HCT116 (cell line): ENCODE data around the gene PIK3IP1. TPM values are rescaled to one million over a fixed set of nuclear protein-coding genes. Genes with fewer than 3 reads are reported as not detected.
A peak's percentile ranks its signal among the peaks of the same experiment; 100 is the strongest.

Source experiments
- ATAC-seq: fragments of 200-7000 bp; cut with Tn5 transposase; 2 replicates; pipeline ENCODE4 v1.9.1; 2020; ENCODE audit warnings: mild to moderate bottlenecking, moderate library complexity
- BruUV-seq: library from RNA; stranded (reverse); fragments of 400-500 nt; replicated peaks from 2 replicates; lab custom pipeline; 2021; lab: Mats Ljungman, UMichigan
- CTCF ChIA-PET: fragments of 300-600 bp; sonication (Branson Sonifier 250); formaldehyde crosslinking; loops from one replicate; lab custom pipeline; 2021; ENCODE audit warnings: antibody characterized with exemption; lab: Charles Lee
- POLR2A ChIA-PET: fragments of 300-600, 350-600 bp; sonication (Branson Sonifier 250); formaldehyde crosslinking; loops from one replicate; lab custom pipeline; 2021; ENCODE audit warnings: antibody characterized with exemption; lab: Charles Lee
- RAD21 ChIA-PET, 2 experiments: fragments of 300-600 bp; sonication (Branson Sonifier 250); formaldehyde crosslinking; loops; one replicate each; lab custom pipeline; 2023; ENCODE audit warnings: low total read pairs in 2 of 2; ENCODE audit not compliant: uncharacterized antibody in 2 of 2, unreplicated experiment in 2 of 2, low non-redundant PET in 1 of 2; lab: Charles Lee
- DNase-seq: peaks from one replicate; pipeline ENCODE4 v3.0.0-alpha.2; 2010; ENCODE audit warnings: low read depth, low spot score
- H2AFZ ChIP-seq: fragments of 200-600 bp; shearing (Covaris generic), sonication (generic); 2 replicates; pipeline ENCODE4 v1.6.1; 2017; ENCODE audit warnings: low read depth, mixed run types, mixed read lengths, antibody characterized with exemption, low read length; ENCODE audit not compliant: poor library complexity, severe bottlenecking
- H3K27ac ChIP-seq: 2 replicates; pipeline ENCODE4 v1.5.1; 2012; ENCODE audit warnings: low read depth, low read length
- H3K27me3 ChIP-seq: fragments of 200-600 bp; sonication (generic); 2 replicates; pipeline ENCODE4 v1.6.1; 2016; ENCODE audit warnings: mixed run types, low read length, mixed read lengths; ENCODE audit not compliant: insufficient read depth
- H3K36me3 ChIP-seq, 2 experiments: fragments of 200-500 bp in 1 of 2; fragments of 200-600 bp in 1 of 2; sonication (Bioruptor generic) in 1 of 2; sonication (generic) in 1 of 2; 2 replicates each; pipeline versions ENCODE4 v1.5.1 to v1.6.1; 2014 to 2016; ENCODE audit warnings: low read length in 2 of 2, inconsistent platforms in 1 of 2, mixed read lengths in 1 of 2, mixed run types in 1 of 2; ENCODE audit not compliant: insufficient read depth in 2 of 2, control insufficient read depth in 1 of 2
- H3K4me1 ChIP-seq, 2 experiments: fragments of 200-600 bp in 1 of 2; sonication (generic) in 1 of 2; 2 replicates each; pipeline versions ENCODE4 v1.5.1 to v1.6.1; 2012 to 2017; ENCODE audit warnings: low read length in 2 of 2, inconsistent platforms in 1 of 2, mild to moderate bottlenecking in 1 of 2, mixed read lengths in 1 of 2, mixed run types in 1 of 2, moderate library complexity in 1 of 2; ENCODE audit not compliant: insufficient read depth in 2 of 2, control insufficient read depth in 1 of 2
- H3K4me2 ChIP-seq: fragments of 200-600 bp; sonication (generic); 2 replicates; pipeline ENCODE4 v1.6.1; 2017; ENCODE audit warnings: mixed run types, low read length, mixed read lengths
- H3K4me3 ChIP-seq, 2 experiments: fragments of 200-600 bp in 1 of 2; sonication (generic) in 1 of 2; replicated peaks in 1 of 2; 2 replicates each; pipeline ENCODE4 v1.5.1; 2011 to 2016; ENCODE audit warnings: low read length in 2 of 2, control low read depth in 1 of 2, low read depth in 1 of 2, mild to moderate bottlenecking in 1 of 2, mixed read lengths in 1 of 2, mixed run types in 1 of 2
- H3K79me2 ChIP-seq: fragments of 200-600 bp; sonication (generic); 2 replicates; pipeline ENCODE4 v1.6.1; 2017; ENCODE audit warnings: mild to moderate bottlenecking, mixed run types, low read length, moderate library complexity, mixed read lengths; ENCODE audit not compliant: insufficient read depth
- H3K9ac ChIP-seq: fragments of 200-600 bp; sonication (generic); 2 replicates; pipeline ENCODE4 v1.6.1; 2016; ENCODE audit warnings: low read length, mixed read lengths
- H3K9me2 ChIP-seq: fragments of 200-600 bp; sonication (generic), shearing (Covaris generic); 2 replicates; pipeline ENCODE4 v1.6.1; 2017; ENCODE audit warnings: mixed run types, mild to moderate bottlenecking, moderate library complexity; ENCODE audit not compliant: insufficient read depth
- H3K9me3 ChIP-seq, 2 experiments: fragments of 200-500 bp in 1 of 2; fragments of 200-600 bp in 1 of 2; sonication (Bioruptor generic) in 1 of 2; sonication (generic) in 1 of 2; 2 replicates each; pipeline ENCODE4 v1.6.1; 2014 to 2017; ENCODE audit warnings: low read length in 2 of 2, mixed read lengths in 2 of 2, inconsistent platforms in 1 of 2, low read depth in 1 of 2, mild to moderate bottlenecking in 1 of 2, mixed run types in 1 of 2, moderate library complexity in 1 of 2; ENCODE audit not compliant: control insufficient read depth in 1 of 2, insufficient read depth in 1 of 2
- H4K20me1 ChIP-seq: fragments of 200-600 bp; sonication (generic), shearing (Covaris generic); 2 replicates; pipeline ENCODE4 v1.6.1; 2017; ENCODE audit warnings: mixed run types, mild to moderate bottlenecking, moderate library complexity; ENCODE audit not compliant: insufficient read depth
- ELF1 ChIP-seq: IDR thresholded peaks from 2 replicates; pipeline ENCODE4 v1.6.1; 2012; ENCODE audit warnings: low read depth, borderline replicate concordance
- EZH2 ChIP-seq: fragments of 200-600 bp; sonication (generic); IDR thresholded peaks from 2 replicates; pipeline ENCODE4 v1.6.1; 2017; ENCODE audit warnings: antibody characterized with exemption, mixed run types
- EZH2phosphoT487 ChIP-seq: fragments of 200-600 bp; IDR thresholded peaks from 2 replicates; pipeline ENCODE4 v1.6.1; 2018; ENCODE audit warnings: antibody characterized with exemption, borderline replicate concordance
- FOSL1 ChIP-seq: IDR thresholded peaks from 2 replicates; pipeline ENCODE4 v1.6.1; 2012; ENCODE audit warnings: low read depth
- JUND ChIP-seq: IDR thresholded peaks from 2 replicates; pipeline ENCODE4 v1.6.1; 2012
- POLR2A ChIP-seq: IDR thresholded peaks from 2 replicates; pipeline ENCODE4 v1.7.0; 2011; ENCODE audit warnings: borderline replicate concordance; ENCODE audit not compliant: insufficient read depth, insufficient read length; ENCODE audit errors: extremely low read depth
- POLR2AphosphoS5 ChIP-seq: IDR thresholded peaks from 2 replicates; pipeline ENCODE4 v1.6.1; 2011; ENCODE audit warnings: mild to moderate bottlenecking, low read depth, low read length, moderate library complexity
- SIN3A ChIP-seq: IDR thresholded peaks from 2 replicates; pipeline ENCODE4 v1.6.1; 2012; ENCODE audit warnings: low read depth
- SRF ChIP-seq: IDR thresholded peaks from 2 replicates; pipeline ENCODE4 v1.6.1; 2012; ENCODE audit warnings: low read depth
- TCF7L2 ChIP-seq: IDR thresholded peaks from 2 replicates; pipeline ENCODE4 v1.7.0; 2011; ENCODE audit warnings: borderline replicate concordance, inconsistent platforms; ENCODE audit not compliant: insufficient read depth, insufficient read length; ENCODE audit errors: extremely low read depth
- ZNF274 ChIP-seq: fragments of 200-500 bp; sonication (Bioruptor generic); IDR thresholded peaks from 2 replicates; pipeline ENCODE4 v1.6.1; 2014; ENCODE audit warnings: mild to moderate bottlenecking, low read depth, low read length, inconsistent platforms
- intact Hi-C: fragments of 100-400 bp; cut with micrococcal nuclease; formaldehyde crosslinking; loops from 2 replicates; pipeline ENCODE4 v1.10.0; 2022
- total RNA-seq: library from RNA; stranded (reverse); gene quantifications from one replicate; pipeline ENCODE4 v1.2.1, GENCODE V29; 2021; ENCODE audit not compliant: unreplicated experiment
- TF ChIP-seq, protein P1 (sequence below): IDR thresholded peaks from 2 replicates; pipeline ENCODE4 v1.6.1; 2011; ENCODE audit warnings: mild to moderate bottlenecking, low read length, moderate library complexity; ENCODE audit not compliant: insufficient replicate concordance; ENCODE audit errors: extremely low read depth
- TF ChIP-seq, protein P2 (sequence below): IDR thresholded peaks from 2 replicates; pipeline ENCODE4 v1.6.1; 2012

Gene PIK3IP1
- total RNA-seq, 1 experiment from 2014 or later = 1.6 TPM

DNA sequence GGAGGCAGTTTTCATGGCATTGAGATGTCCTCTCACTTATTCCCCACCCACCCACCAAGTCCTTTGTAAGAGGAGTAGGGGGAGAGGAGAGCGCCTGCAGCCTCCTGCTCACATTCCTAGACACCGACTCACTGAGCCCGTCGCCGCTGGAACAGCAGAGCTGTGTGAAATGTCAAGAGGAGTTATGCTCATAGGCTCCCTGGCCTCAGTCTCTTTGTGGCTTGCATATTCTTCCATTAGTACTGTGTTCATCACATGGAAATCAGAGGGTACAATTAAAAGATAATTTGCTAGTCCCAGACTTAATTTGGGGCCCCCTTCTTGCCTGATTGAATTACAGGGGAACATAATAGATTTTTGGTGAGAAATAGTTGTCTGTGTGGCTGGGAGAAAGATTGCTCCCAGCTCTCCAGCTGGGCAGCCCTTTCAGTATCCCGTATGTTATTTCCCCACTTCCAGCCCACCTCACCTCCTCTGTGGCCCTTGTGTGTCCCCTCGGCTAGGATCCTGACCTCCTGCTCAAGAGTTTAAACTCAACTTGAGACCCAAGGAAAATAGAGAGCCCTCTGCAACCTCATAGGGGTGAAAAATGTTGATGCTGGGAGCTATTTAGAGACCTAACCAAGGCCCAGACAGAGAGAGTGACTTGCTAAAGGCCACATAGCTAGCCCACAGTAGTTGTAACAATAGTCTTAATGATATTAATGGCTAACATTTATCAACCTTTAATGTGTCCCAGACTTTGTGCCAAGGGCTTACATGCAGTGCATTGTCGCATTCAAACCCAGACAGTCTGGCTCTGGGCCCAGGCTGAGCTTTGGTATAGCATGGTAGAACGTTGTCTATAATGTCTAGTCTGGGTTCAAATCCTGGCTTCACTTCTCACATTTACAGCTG, 48.0 kb downstream of the PIK3IP1 start:
- H3K36me3 ChIP-seq = peaks cover 0 to 6% of the 10 kb centered on the region in 2 experiments; a peak in 1 of 4 replicates
- no peaks in the 10 kb centered on the region for H3K9me3 ChIP-seq

More for the DNA sequence above, 48.0 kb downstream of the PIK3IP1 start:
- Histone ChIP-seq H3K9me2 (no peaks in the 10 kb centered on the region), H3K4me3 (peak overlapping the region; percentile 37 to 46), H3K4me2 (peak overlapping the region; percentile 71), H3K27me3 (no peaks in the 10 kb centered on the region), H4K20me1 (peaks cover 4% of the 10 kb centered on the region; the same call in 1 of the 2 replicates), H3K4me1 (peaks cover 47 to 60% of the 10 kb centered on the region in 2 experiments), H2AFZ (no peak overlapping the region), H3K79me2 (peaks cover 33% of the 10 kb centered on the region; the same call in 1 of the 2 replicates), H3K27ac (peak overlapping the region; percentile 60), H3K9ac (peak overlapping the region; percentile 44)
- DNase-seq (peak; percentile 33), ATAC-seq (peak; percentile 85)
- ChIA-PET POLR2A (interaction anchor here (1.2 to 1.8 kb wide), 3 partner anchors 9 to 137 kb away, joined by 3 to 11 read pairs (median 3); partner anchors contain the start of gene SELENOM), RAD21 (no interaction called here), CTCF (interaction anchor here (0.9 to 2.0 kb wide), 3 partner anchors 11 to 29 kb away, joined by 3 to 11 read pairs (median 3); no protein-coding TSS in a partner anchor)
- no TSS peak for BruUV-seq
- intact Hi-C loops = no loop called here
- TF ChIP-seq, protein P1, sequence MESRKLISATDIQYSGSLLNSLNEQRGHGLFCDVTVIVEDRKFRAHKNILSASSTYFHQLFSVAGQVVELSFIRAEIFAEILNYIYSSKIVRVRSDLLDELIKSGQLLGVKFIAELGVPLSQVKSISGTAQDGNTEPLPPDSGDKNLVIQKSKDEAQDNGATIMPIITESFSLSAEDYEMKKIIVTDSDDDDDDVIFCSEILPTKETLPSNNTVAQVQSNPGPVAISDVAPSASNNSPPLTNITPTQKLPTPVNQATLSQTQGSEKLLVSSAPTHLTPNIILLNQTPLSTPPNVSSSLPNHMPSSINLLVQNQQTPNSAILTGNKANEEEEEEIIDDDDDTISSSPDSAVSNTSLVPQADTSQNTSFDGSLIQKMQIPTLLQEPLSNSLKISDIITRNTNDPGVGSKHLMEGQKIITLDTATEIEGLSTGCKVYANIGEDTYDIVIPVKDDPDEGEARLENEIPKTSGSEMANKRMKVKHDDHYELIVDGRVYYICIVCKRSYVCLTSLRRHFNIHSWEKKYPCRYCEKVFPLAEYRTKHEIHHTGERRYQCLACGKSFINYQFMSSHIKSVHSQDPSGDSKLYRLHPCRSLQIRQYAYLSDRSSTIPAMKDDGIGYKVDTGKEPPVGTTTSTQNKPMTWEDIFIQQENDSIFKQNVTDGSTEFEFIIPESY = no peak
- TF ChIP-seq EZH2 (no peak), EZH2phosphoT487 (no peak), JUND (peak; percentile 27; the same call in 1 of the 2 replicates), POLR2AphosphoS5 (no peak), POLR2A (no peak), FOSL1 (peak; percentile 27), SRF (no peak), SIN3A (no peak), TCF7L2 (peak; percentile 0), ZNF274 (no peak), ELF1 (no peak)
- TF ChIP-seq, protein P2, sequence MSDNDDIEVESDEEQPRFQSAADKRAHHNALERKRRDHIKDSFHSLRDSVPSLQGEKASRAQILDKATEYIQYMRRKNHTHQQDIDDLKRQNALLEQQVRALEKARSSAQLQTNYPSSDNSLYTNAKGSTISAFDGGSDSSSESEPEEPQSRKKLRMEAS = no peak
